ENCODE results near the gene RAET1G. TPM values are rescaled to one million over a fixed set of nuclear protein-coding genes. Genes with fewer than 3 reads are reported as not detected.
"Not testable (repeated sequence)": the region's sequence is repeated elsewhere in the genome, so short reads cannot be mapped to it uniquely, and the experiment has no call there.

Gene RAET1G
- total RNA-seq, 2 experiments from 2014 or later = not detected

DNA sequence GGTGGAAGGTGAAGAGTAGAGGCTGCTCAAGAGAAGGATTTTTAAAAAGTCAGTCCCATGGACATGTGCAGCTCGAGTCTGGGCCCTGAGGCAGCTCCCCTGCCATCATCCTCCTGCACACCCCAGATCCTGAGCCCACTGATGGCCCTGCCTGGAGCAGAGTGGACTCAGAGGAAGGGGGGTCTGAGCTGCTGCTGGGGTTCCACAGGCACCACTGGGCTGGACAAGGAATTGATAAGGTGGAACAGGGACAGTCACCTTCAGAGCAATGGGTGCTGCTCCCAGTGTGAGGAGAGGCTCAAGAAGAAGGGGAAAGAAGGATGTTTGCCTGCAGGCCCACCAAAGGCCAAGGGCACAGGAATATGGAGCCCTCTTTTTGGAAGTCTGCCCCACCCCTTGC is 25.1 kb upstream of the RAET1G start:
- Histone ChIP-seq H3K4me1 (ENCODE audit: insufficient read depth, low read length, poor library complexity, severe bottlenecking) (no peaks in the 10 kb centered on the region), H3K79me2 (ENCODE audit: insufficient read depth, low read depth, low read length) (no peaks in the 10 kb centered on the region), H3K9me3 (ENCODE audit: low read length) (no peaks in the 10 kb centered on the region), H4K20me1 (ENCODE audit: insufficient read depth, low read length) (no peaks in the 10 kb centered on the region), H3K27ac (ENCODE audit: low read depth, low read length, poor library complexity, severe bottlenecking) (no peak overlapping the region), H3K36me3 (ENCODE audit: insufficient read depth, low read length) (no peaks in the 10 kb centered on the region), H3K9me2 (ENCODE audit: insufficient read depth, low read length) (no peaks in the 10 kb centered on the region), H3K4me2 (ENCODE audit: low read length) (no peak overlapping the region), H3K4me3 (ENCODE audit: low read depth, low read length, poor library complexity, severe bottlenecking) (no peak overlapping the region), H2AFZ (ENCODE audit: low read length) (no peak overlapping the region)
- no TSS peak for BruUV-seq (replicated peaks)
- TF ChIP-seq CTCF (conservative IDR thresholded peaks at IDR 0.05; ENCODE audit: low read length) = no peak
- ChIA-PET CTCF (ENCODE audit: unreplicated experiment) (no interaction called here), POLR2A (no interaction called here)
- intact Hi-C loops (cut with micrococcal nuclease; ENCODE audit: unreplicated experiment) = no loop called here
- no peak for DNase-seq (ENCODE audit: low spot score)

DNA sequence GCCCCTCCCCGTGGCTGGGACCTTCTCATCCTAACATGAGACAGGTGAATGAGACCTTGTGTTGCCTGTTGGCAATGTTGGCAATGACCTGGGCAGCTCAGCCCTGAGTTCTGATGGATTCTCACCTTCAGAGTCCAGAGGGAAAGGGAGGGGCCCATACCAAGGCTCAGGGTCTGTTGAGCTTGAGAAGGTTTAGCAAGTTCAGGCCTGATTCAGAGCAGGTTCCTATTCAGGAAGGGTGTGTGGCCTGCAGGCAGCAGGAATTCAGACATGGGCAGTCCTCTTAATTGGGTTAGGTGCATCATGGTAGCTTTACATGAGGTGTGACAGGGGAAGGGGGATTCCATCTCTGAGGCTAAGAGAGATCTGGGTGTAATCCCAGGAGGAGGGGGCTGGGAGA is 24.6 kb upstream of the RAET1G start:
- H3K79me2 ChIP-seq (ENCODE audit: insufficient read depth, low read depth, low read length); H3K4me3 ChIP-seq (ENCODE audit: low read depth, low read length, poor library complexity, severe bottlenecking); H3K36me3 ChIP-seq (ENCODE audit: insufficient read depth, low read length); intact Hi-C loops (cut with micrococcal nuclease; ENCODE audit: unreplicated experiment); H4K20me1 ChIP-seq (ENCODE audit: insufficient read depth, low read length); H3K9me3 ChIP-seq (ENCODE audit: low read length); H3K9me2 ChIP-seq (ENCODE audit: insufficient read depth, low read length); POLR2A ChIA-PET; H3K4me1 ChIP-seq (ENCODE audit: insufficient read depth, low read length, poor library complexity, severe bottlenecking); H3K27ac ChIP-seq (ENCODE audit: low read depth, low read length, poor library complexity, severe bottlenecking); H3K4me2 ChIP-seq (ENCODE audit: low read length); DNase-seq (ENCODE audit: low spot score); H2AFZ ChIP-seq (ENCODE audit: low read length); CTCF ChIA-PET (ENCODE audit: unreplicated experiment); BruUV-seq (replicated peaks): not testable (repeated sequence)

DNA sequence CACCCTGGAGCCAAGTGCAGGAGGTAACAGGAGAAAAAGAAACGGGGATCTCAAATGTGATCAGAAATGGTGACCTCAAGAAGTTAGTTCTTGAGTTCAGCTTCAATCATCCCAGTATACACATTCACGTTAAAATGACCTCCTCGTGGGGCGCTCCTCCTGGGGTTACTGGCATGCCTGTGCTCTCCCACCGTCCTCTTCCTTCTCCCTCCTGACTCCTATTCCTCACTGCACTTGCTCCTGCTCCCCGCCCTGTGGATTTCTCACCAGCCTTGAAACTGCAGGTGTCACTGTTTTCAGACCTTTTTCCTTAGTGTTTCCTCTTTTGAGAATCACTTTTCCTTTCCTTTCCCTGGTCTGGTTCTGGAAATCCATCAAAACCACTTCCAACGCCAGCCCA is 23.7 kb upstream of the RAET1G start:
- BruUV-seq (replicated peaks); H3K9me2 ChIP-seq (ENCODE audit: insufficient read depth, low read length); H2AFZ ChIP-seq (ENCODE audit: low read length); H3K36me3 ChIP-seq (ENCODE audit: insufficient read depth, low read length); DNase-seq (ENCODE audit: low spot score); intact Hi-C loops (cut with micrococcal nuclease; ENCODE audit: unreplicated experiment); H3K79me2 ChIP-seq (ENCODE audit: insufficient read depth, low read depth, low read length); H3K9me3 ChIP-seq (ENCODE audit: low read length); H3K27ac ChIP-seq (ENCODE audit: low read depth, low read length, poor library complexity, severe bottlenecking); H3K4me2 ChIP-seq (ENCODE audit: low read length); H3K4me3 ChIP-seq (ENCODE audit: low read depth, low read length, poor library complexity, severe bottlenecking); H4K20me1 ChIP-seq (ENCODE audit: insufficient read depth, low read length); CTCF ChIA-PET (ENCODE audit: unreplicated experiment); POLR2A ChIA-PET; H3K4me1 ChIP-seq (ENCODE audit: insufficient read depth, low read length, poor library complexity, severe bottlenecking): not testable (repeated sequence)

DNA sequence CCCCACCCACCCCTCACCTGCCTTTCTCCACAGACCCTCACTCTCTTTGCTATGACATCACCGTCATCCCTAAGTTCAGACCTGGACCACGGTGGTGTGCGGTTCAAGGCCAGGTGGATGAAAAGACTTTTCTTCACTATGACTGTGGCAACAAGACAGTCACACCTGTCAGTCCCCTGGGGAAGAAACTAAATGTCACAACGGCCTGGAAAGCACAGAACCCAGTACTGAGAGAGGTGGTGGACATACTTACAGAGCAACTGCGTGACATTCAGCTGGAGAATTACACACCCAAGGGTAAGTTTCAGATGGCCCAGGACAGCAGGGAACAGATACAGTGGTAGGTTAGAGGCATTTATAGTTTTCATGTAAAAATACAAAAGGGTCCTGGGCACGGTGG is 22.4 kb upstream of the RAET1G start:
- CTCF ChIA-PET (ENCODE audit: unreplicated experiment); H3K4me1 ChIP-seq (ENCODE audit: insufficient read depth, low read length, poor library complexity, severe bottlenecking); H3K9me2 ChIP-seq (ENCODE audit: insufficient read depth, low read length); H2AFZ ChIP-seq (ENCODE audit: low read length); H4K20me1 ChIP-seq (ENCODE audit: insufficient read depth, low read length); H3K4me2 ChIP-seq (ENCODE audit: low read length); DNase-seq (ENCODE audit: low spot score); POLR2A ChIA-PET; H3K27ac ChIP-seq (ENCODE audit: low read depth, low read length, poor library complexity, severe bottlenecking); intact Hi-C loops (cut with micrococcal nuclease; ENCODE audit: unreplicated experiment); BruUV-seq (replicated peaks); H3K4me3 ChIP-seq (ENCODE audit: low read depth, low read length, poor library complexity, severe bottlenecking); H3K79me2 ChIP-seq (ENCODE audit: insufficient read depth, low read depth, low read length); H3K36me3 ChIP-seq (ENCODE audit: insufficient read depth, low read length); H3K9me3 ChIP-seq (ENCODE audit: low read length): not testable (repeated sequence)

GRCh38 chr6:149943321-149943720 is 20.4 kb upstream of the RAET1G start:
- intact Hi-C loops (cut with micrococcal nuclease; ENCODE audit: unreplicated experiment) = loop anchor here (5.0 kb wide), 1 partner anchor 394 kb away; no protein-coding TSS in a partner anchor
- CTCF ChIA-PET (ENCODE audit: unreplicated experiment); DNase-seq (ENCODE audit: low spot score); H3K36me3 ChIP-seq (ENCODE audit: insufficient read depth, low read length); H3K9me2 ChIP-seq (ENCODE audit: insufficient read depth, low read length); H3K4me1 ChIP-seq (ENCODE audit: insufficient read depth, low read length, poor library complexity, severe bottlenecking); BruUV-seq (replicated peaks); H3K4me2 ChIP-seq (ENCODE audit: low read length); H3K4me3 ChIP-seq (ENCODE audit: low read depth, low read length, poor library complexity, severe bottlenecking); H3K9me3 ChIP-seq (ENCODE audit: low read length); H2AFZ ChIP-seq (ENCODE audit: low read length); H3K27ac ChIP-seq (ENCODE audit: low read depth, low read length, poor library complexity, severe bottlenecking); H3K79me2 ChIP-seq (ENCODE audit: insufficient read depth, low read depth, low read length); H4K20me1 ChIP-seq (ENCODE audit: insufficient read depth, low read length); POLR2A ChIA-PET: not testable (repeated sequence)

Data from OCI-LY7 (cell line).